GM18517 (cell line): Measurements from ENCODE around the gene ASS1.
"Not testable (repeated sequence)": the region's sequence is repeated elsewhere in the genome, so short reads cannot be mapped to it uniquely, and the experiment has no call there.

Source experiments
- ATAC-seq: cut with Tn5 transposase; IDR thresholded peaks from one replicate; pipeline ENCODE4 v1.9.1; 2021; ENCODE audit warnings: mild to moderate bottlenecking, moderate library complexity; ENCODE audit not compliant: unreplicated experiment

ASS1 gene

GRCh38 chr9:130433168-130433946, 11.4 kb upstream of the ASS1 start:
- no peak for ATAC-seq

GRCh38 chr9:130433947-130434262, 10.9 kb upstream of the ASS1 start:
- ATAC-seq = no peak

- ATAC-seq = not testable (repeated sequence)
Measured at GRCh38 chr9:130434656-130435055, 10.1 kb upstream of the ASS1 start.

GRCh38 chr9:130437011-130437789, 7.6 kb upstream of the ASS1 start:
- no peak for ATAC-seq

- ATAC-seq = no peak
Measured at GRCh38 chr9:130438382-130438981, 6.3 kb upstream of the ASS1 start.

GRCh38 chr9:130441031-130441430, 3.7 kb upstream of the ASS1 start:
- ATAC-seq = no peak

- no peak for ATAC-seq
Measured at GRCh38 chr9:130442746-130443455, 1.9 kb upstream of the ASS1 start.

- no peak for ATAC-seq
Measured at GRCh38 chr9:130443456-130443801, 1.3 kb upstream of the ASS1 start.

- no peak for ATAC-seq
Measured at GRCh38 chr9:130443840-130444492, 795 bp upstream of the ASS1 start.

GRCh38 chr9:130445268-130445983, 665 bp downstream of the ASS1 start:
- ATAC-seq = no peak

- ATAC-seq = no peak
Measured at GRCh38 chr9:130446101-130446861, 1.5 kb downstream of the ASS1 start.

- ATAC-seq = no peak
Measured at GRCh38 chr9:130447193-130447816, 2.5 kb downstream of the ASS1 start.

GRCh38 chr9:130448035-130448624, 3.4 kb downstream of the ASS1 start:
- no peak for ATAC-seq

- no peak for ATAC-seq
Measured at GRCh38 chr9:130448771-130449603, 4.2 kb downstream of the ASS1 start.

- no peak for ATAC-seq
Measured at GRCh38 chr9:130450344-130451003, 5.7 kb downstream of the ASS1 start.

- ATAC-seq = no peak
Measured at GRCh38 chr9:130451004-130451390, 6.2 kb downstream of the ASS1 start.
